K562 (cell line): Measurements from ENCODE around the gene EFS. TPM values are rescaled to one million over a fixed set of nuclear protein-coding genes. Genes with fewer than 3 reads are reported as not detected.
A peak's percentile ranks its signal among the peaks of the same experiment; 100 is the strongest.

ENCODE experiments used
- ATAC-seq: fragments of 200-7000 bp; cut with Tn5 transposase; 3 replicates; pipeline ENCODE4 v1.9.1; 2020; ENCODE audit warnings: moderate library complexity
- BruUV-seq: library from RNA; stranded (reverse); fragments of 400-500 nt; replicated peaks from 2 replicates; lab custom pipeline; 2021; lab: Mats Ljungman, UMichigan
- CTCF ChIA-PET: fragments of 300-600 bp; formaldehyde crosslinking; extraction: SDS; loops from one replicate; lab custom pipeline; 2021; ENCODE audit warnings: low intra/inter-chr PET ratio; lab: Yijun Ruan, JAX
- POLR2A ChIA-PET: fragments of 300-600, 350-650 bp; sonication (Branson Sonifier 250); formaldehyde crosslinking; extraction: SDS; loops from one replicate; lab custom pipeline; 2021; ENCODE audit warnings: antibody characterized with exemption, inconsistent platforms; lab: Yijun Ruan, JAX
- DNase-seq, 4 experiments: peaks; one replicate each; pipeline versions ENCODE4 v3.0.0 to v3.0.0-alpha.2; 2011 to 2018; ENCODE audit warnings: low spot score in 3 of 4, mixed read lengths in 3 of 4; ENCODE audit errors: extremely low read depth in 1 of 4
- FAIRE-seq: peaks from 2 replicates; lab custom pipeline; 2011; peaks lifted over from hg19 to GRCh38; lab: Jason Lieb, UNC
- H2AFZ ChIP-seq: 2 replicates; pipeline ENCODE4 v1.6.0; 2011; ENCODE audit warnings: low read depth, low read length, control low read depth, inconsistent platforms
- H3K27ac ChIP-seq: fragments of 200-600 bp; 3 replicates; pipeline ENCODE4 v1.8.0; 2011; ENCODE audit warnings: low read depth, mild to moderate bottlenecking, control low read depth, inconsistent platforms, low read length, moderate library complexity, mixed read lengths; ENCODE audit errors: extremely low read depth
- H3K27me3 ChIP-seq, 2 experiments: fragments of 300-600 bp in 1 of 2; 2 replicates in 1 of 2; 3 replicates in 1 of 2; pipeline versions ENCODE4 v1.6.0 to v1.8.0; 2011; ENCODE audit warnings: inconsistent platforms in 2 of 2, low read length in 2 of 2, mild to moderate bottlenecking in 1 of 2, mixed read lengths in 1 of 2, moderate library complexity in 1 of 2; ENCODE audit not compliant: control insufficient read depth in 2 of 2, insufficient read depth in 2 of 2
- H3K36me3 ChIP-seq: fragments of 300-600 bp; 3 replicates; pipeline ENCODE4 v1.8.0; 2011; ENCODE audit warnings: mild to moderate bottlenecking, low read length, inconsistent platforms; ENCODE audit not compliant: control insufficient read depth, insufficient read depth
- H3K4me1 ChIP-seq, 2 experiments: fragments of 200-600 bp in 1 of 2; replicated peaks in 1 of 2; 2 replicates in 1 of 2; 3 replicates in 1 of 2; pipeline versions ENCODE4 v1.5.1 to v1.8.0; 2011; ENCODE audit warnings: inconsistent platforms in 2 of 2, low read length in 2 of 2, mild to moderate bottlenecking in 1 of 2, mixed read lengths in 1 of 2, moderate library complexity in 1 of 2; ENCODE audit not compliant: control insufficient read depth in 2 of 2, insufficient read depth in 2 of 2
- H3K4me2 ChIP-seq: 2 replicates; pipeline ENCODE4 v1.6.1; 2011; ENCODE audit warnings: low read length, control low read depth, inconsistent platforms, mixed read lengths; ENCODE audit not compliant: insufficient read depth
- H3K4me3 ChIP-seq: fragments of 200-600 bp; sonication (generic), shearing (Covaris generic); 2 replicates; pipeline ENCODE4 v1.5.1; 2016; ENCODE audit warnings: control low read depth, inconsistent platforms
- H3K79me2 ChIP-seq: fragments of 200-600 bp; 3 replicates; pipeline ENCODE4 v1.8.0; 2011; ENCODE audit warnings: low read length, inconsistent platforms; ENCODE audit not compliant: control insufficient read depth, insufficient read depth
- H3K9ac ChIP-seq, 2 experiments: 2 replicates each; pipeline versions ENCODE4 v1.6.0 to v1.6.1; 2011; ENCODE audit warnings: low read depth in 2 of 2, low read length in 2 of 2, control low read depth in 1 of 2, inconsistent platforms in 1 of 2, mild to moderate bottlenecking in 1 of 2, mixed read lengths in 1 of 2; ENCODE audit not compliant: insufficient read depth in 1 of 2
- H3K9me1 ChIP-seq: one replicate; pipeline ENCODE4 v1.6.0; 2011; ENCODE audit warnings: inconsistent platforms, mild to moderate bottlenecking, low read length, moderate library complexity; ENCODE audit not compliant: control insufficient read depth, insufficient read depth
- H3K9me3 ChIP-seq: replicated peaks from 2 replicates; pipeline ENCODE4 v1.5.1; 2011; ENCODE audit warnings: low read depth, low read length, inconsistent platforms; ENCODE audit not compliant: control insufficient read depth, insufficient read depth
- H4K20me1 ChIP-seq: replicated peaks from 2 replicates; pipeline ENCODE4 v1.6.1; 2011; ENCODE audit warnings: low read length, inconsistent platforms, mixed read lengths; ENCODE audit not compliant: control insufficient read depth, insufficient read depth
- CBFA2T3 ChIP-seq: fragments of 450-650 bp; IDR thresholded peaks from 2 replicates; pipeline ENCODE4 v1.6.1; 2017
- HCFC1 ChIP-seq: IDR thresholded peaks from 2 replicates; pipeline ENCODE4 v1.6.1; 2012; ENCODE audit warnings: low read depth, low read length, improper control_type of control experiment
- TEAD1 ChIP-seq, 2 experiments: fragments of 450-650 bp in 1 of 2; sonication (generic) in 1 of 2; formaldehyde crosslinking; IDR thresholded peaks; 2 replicates each; pipeline versions ENCODE4 v1.4.0 to v1.8.0; 2020 to 2022; ENCODE audit warnings: mild to moderate bottlenecking in 2 of 2, missing genetic modification reagents in 1 of 2
- ZNF57 ChIP-seq: fragments of 450-650 bp; formaldehyde crosslinking; IDR thresholded peaks from 2 replicates; pipeline ENCODE4 v1.4.0; 2020; ENCODE audit warnings: mild to moderate bottlenecking, moderate library complexity
- WGBS: fragments of 100-300 bp; shearing (Covaris generic); methylation state at CpG from one replicate; pipeline ENCODE4 v1.1.6; 2016; ENCODE audit warnings: low coverage, mixed read lengths; ENCODE audit not compliant: insufficient coverage; ENCODE audit errors: missing lambda C conversion rate; 5-methylcytosine and 5-hydroxymethylcytosine counted together
- in situ Hi-C: fragments of 300-500 bp; cut with MboI; formaldehyde crosslinking; loops from 4 replicates; pipeline ENCODE4 v1.15.0; 2018; ENCODE audit warnings: inconsistent platforms, mixed read lengths
- intact Hi-C: fragments of 100-400 bp; cut with micrococcal nuclease; formaldehyde crosslinking; loops from 2 replicates; pipeline ENCODE4 v1.14.2; 2022
- polyA plus RNA-seq, 8 experiments: library from polyadenylated mRNA; depleted of rRNA in 4 of 8; stranded (reverse) in 5 of 8; unstranded in 3 of 8; fragments of >200 nt; fragmentation: Nextera tagmentation in 2 of 8; fragmentation: Illumina TruSeq in 1 of 8; extraction: Ambion mirVana in 2 of 8; extraction: Trizol in 1 of 8; gene quantifications; 2 replicates each; pipeline versions ENCODE4 v1.2.1 to v1.2.3, GENCODE V29; 2011 to 2014; ENCODE audit warnings: inconsistent platforms in 1 of 8, missing spikeins in 1 of 8
- total RNA-seq, 7 experiments: library from RNA; depleted of rRNA in 6 of 7; stranded (reverse); fragments of >200 nt in 6 of 7; fragmentation: Illumina TruSeq in 2 of 7; extraction: Trizol in 2 of 7; gene quantifications; 2 replicates each; pipeline versions ENCODE4 v1.2.1 to v1.2.3, GENCODE V29; 2011 to 2021; ENCODE audit warnings: low replicate concordance in 1 of 7
- TF ChIP-seq, protein P1 (sequence below), 3 experiments: IDR thresholded peaks in 2 of 3; conservative IDR thresholded peaks in 1 of 3; 2 replicates each; pipeline ENCODE4 v1.5.1; 2011 to 2012; ENCODE audit warnings: low read length in 3 of 3, mild to moderate bottlenecking in 3 of 3, control low read depth in 2 of 3, improper control_type of control experiment in 1 of 3, inconsistent platforms in 1 of 3, low read depth in 1 of 3, mixed read lengths in 1 of 3, moderate library complexity in 1 of 3; ENCODE audit not compliant: insufficient read depth in 2 of 3

The EFS gene
- total and polyA plus RNA-seq, 9 of the 15 experiments (the other 6 are each of a cell fraction or from before 2014, with no cell fraction given) = 0.01 to 0.03 TPM; not detected in 7

DNA sequence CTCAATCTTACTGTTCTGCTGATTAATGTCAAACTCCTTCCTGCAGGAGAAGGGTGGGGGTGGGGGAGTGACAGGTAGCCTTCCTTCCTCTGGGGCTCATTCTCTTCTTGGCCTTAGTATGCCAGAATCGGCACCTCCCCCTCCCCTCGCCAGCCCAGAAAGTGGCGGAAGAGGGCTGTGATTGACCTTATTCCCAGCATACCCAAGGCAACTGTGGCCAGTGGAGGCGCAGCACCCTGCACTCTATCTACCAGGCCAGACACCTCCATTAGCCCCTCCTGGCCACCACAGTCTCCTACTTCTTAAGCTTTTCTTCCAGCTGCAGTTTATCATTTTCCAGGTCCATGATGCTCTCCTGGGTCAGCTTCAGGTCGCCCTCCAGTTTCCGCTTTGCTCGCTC lies 27.6 kb upstream of the EFS start:
- no peaks in the 10 kb centered on the region for H3K79me2 ChIP-seq
- FAIRE-seq (no peak), DNase-seq (peak; percentile 8 to 24 (median 20))
- no peaks in the 10 kb centered on the region for H3K36me3 ChIP-seq
- H3K4me2 ChIP-seq = no peak overlapping the region
- CTCF ChIA-PET = interaction anchor here (0.5 kb wide), 1 partner anchor 171 kb away, joined by 3 read pairs; no protein-coding TSS in a partner anchor
- TF ChIP-seq ZNF57 = no peak
- peak; percentile 20; the same call in 1 of the 2 replicates for TF ChIP-seq HCFC1
- TF ChIP-seq, protein P1, sequence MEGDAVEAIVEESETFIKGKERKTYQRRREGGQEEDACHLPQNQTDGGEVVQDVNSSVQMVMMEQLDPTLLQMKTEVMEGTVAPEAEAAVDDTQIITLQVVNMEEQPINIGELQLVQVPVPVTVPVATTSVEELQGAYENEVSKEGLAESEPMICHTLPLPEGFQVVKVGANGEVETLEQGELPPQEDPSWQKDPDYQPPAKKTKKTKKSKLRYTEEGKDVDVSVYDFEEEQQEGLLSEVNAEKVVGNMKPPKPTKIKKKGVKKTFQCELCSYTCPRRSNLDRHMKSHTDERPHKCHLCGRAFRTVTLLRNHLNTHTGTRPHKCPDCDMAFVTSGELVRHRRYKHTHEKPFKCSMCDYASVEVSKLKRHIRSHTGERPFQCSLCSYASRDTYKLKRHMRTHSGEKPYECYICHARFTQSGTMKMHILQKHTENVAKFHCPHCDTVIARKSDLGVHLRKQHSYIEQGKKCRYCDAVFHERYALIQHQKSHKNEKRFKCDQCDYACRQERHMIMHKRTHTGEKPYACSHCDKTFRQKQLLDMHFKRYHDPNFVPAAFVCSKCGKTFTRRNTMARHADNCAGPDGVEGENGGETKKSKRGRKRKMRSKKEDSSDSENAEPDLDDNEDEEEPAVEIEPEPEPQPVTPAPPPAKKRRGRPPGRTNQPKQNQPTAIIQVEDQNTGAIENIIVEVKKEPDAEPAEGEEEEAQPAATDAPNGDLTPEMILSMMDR (IDR thresholded peaks at IDR 0.05 in 2 of 3, conservative IDR thresholded peaks at IDR 0.05 in 1 of 3; ENCODE audit: insufficient read depth in 2 of 3, low read depth in 1 of 3, low read length in 3 of 3) = 0 out of 6 replicates have a peak, but pooled peaks of 1 of the 3 experiments have one; percentile 8
- TF ChIP-seq TEAD1 (CRISPR knock-in tag; IDR thresholded peaks at IDR 0.05) = no peak
- peak; percentile 30; the same call in 1 of the 2 replicates for TF ChIP-seq CBFA2T3
- TF ChIP-seq, all 486 proteins: peak for 3
- Histone ChIP-seq H3K4me1 (no peaks in the 10 kb centered on the region; a peak in 1 of 5 replicates), H3K9me3 (no peaks in the 10 kb centered on the region), H3K27me3 (peaks cover 25 to 77% of the 10 kb centered on the region in 2 experiments; a peak in 3 of 5 replicates), H3K9ac (no peak overlapping the region), H4K20me1 (no peaks in the 10 kb centered on the region), H3K27ac (no peak overlapping the region), H2AFZ (no peak overlapping the region), H3K9me1 (no peaks in the 10 kb centered on the region), H3K4me3 (no peak overlapping the region)
- 8% methylated on average over 6 of the region's 7 CpGs for WGBS
- peak; percentile 72 for ATAC-seq
- intact Hi-C loops = no loop called here
- POLR2A ChIA-PET = interaction anchor here (0.7 kb wide), 1 partner anchor 95 kb away, joined by 3 read pairs; no protein-coding TSS in a partner anchor
- BruUV-seq = no TSS peak
- in situ Hi-C loops = no loop called here
